GM12892 (cell line): Measurements from ENCODE around the gene AKAP11. TPM values are rescaled to one million over a fixed set of nuclear protein-coding genes. Genes with fewer than 3 reads are reported as not detected.
"Not testable (repeated sequence)": the region's sequence is repeated elsewhere in the genome, so short reads cannot be mapped to it uniquely, and the experiment has no call there.

Source experiments
- DNase-seq: peaks from one replicate; pipeline ENCODE4 v3.0.0; 2011; ENCODE audit not compliant: insufficient read length
- FAIRE-seq: peaks from 2 replicates; lab custom pipeline; 2011; peaks lifted over from hg19 to GRCh38; lab: Jason Lieb, UNC
- POLR2A ChIP-seq: IDR thresholded peaks from 2 replicates; pipeline ENCODE4 v1.6.1; 2011; ENCODE audit warnings: low read depth, low read length, control low read depth
- POLR2AphosphoS5 ChIP-seq: IDR thresholded peaks from 2 replicates; pipeline ENCODE4 v1.6.1; 2011; ENCODE audit warnings: low read depth, low read length, control low read depth
- TAF1 ChIP-seq: IDR thresholded peaks from 2 replicates; pipeline ENCODE4 v1.6.1; 2011; ENCODE audit warnings: low read depth, mild to moderate bottlenecking, control low read depth, low read length, borderline replicate concordance
- polyA plus RNA-seq: library from polyadenylated mRNA; unstranded; fragments of >200 nt; gene quantifications from one replicate; pipeline ENCODE4 v1.2.1, GENCODE V29; 2012; ENCODE audit warnings: missing spikeins, inconsistent platforms; ENCODE audit not compliant: missing spikeins

The AKAP11 gene
- 28.5 TPM for polyA plus RNA-seq

- DNase-seq, result peak; percentile 17
- TF ChIP-seq POLR2A (peak; percentile 68), POLR2AphosphoS5 (peak; percentile 43), TAF1 (no peak; the same call in 1 of the 2 replicates)
- no peak for FAIRE-seq
Measured at GRCh38 chr13:42272115-42272803, at the start of gene AKAP11. Gene AKAP11, plus strand, starts transcription at chr13:42272152. Its CDS starts 14,197 bp downstream, at chr13:42286349.

DNA sequence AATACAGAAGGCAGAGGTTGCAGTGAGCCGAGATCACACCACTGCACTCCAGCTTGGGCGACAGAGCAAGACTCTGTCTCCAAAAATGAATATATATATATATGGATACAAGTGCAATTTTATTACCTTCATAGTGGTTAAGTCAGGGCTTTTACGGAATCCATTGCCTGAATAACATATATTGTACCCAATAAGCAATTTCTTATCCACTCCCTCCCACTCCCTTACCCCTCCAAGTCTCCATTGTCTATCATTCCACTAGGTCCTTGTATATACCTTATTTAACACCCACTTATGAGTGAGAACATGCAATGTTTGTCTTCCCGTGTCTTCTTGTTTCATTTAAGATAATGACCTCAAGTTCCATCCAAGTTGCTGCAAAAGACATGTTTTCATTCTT, 48.3 kb upstream of the AKAP11 start:
- FAIRE-seq (no peak), DNase-seq (no peak)

GRCh38 chr13:42225051-42225450, 46.9 kb upstream of the AKAP11 start:
- TF ChIP-seq POLR2AphosphoS5 (no peak), TAF1 (no peak), POLR2A (no peak)
- peak; percentile 33 for FAIRE-seq

More for the DNA sequence above, 48.3 kb upstream of the AKAP11 start:
- no peak for TF ChIP-seq TAF1
- no peak for TF ChIP-seq POLR2AphosphoS5
- no peak for TF ChIP-seq POLR2A

DNA sequence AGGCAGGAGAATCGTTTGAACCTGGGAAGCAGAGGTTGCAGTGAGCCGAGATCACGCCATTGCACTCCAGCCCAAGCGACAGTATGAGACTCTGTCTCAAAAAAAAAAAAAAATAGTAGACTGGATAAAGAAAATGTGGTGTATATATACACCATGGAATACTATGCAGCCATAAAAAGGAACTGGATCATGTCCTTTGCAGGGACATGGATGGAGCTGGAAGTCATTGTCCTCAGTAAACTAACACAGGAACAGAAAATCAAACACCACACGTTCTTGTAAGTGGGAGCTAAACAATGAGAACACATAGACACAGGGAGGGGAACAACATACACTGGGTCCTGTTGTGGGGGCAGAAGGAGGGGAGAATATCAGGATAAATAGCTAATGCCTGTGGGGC, 45.2 kb upstream of the AKAP11 start:
- not testable (repeated sequence) for FAIRE-seq, DNase-seq

More at GRCh38 chr13:42225051-42225450, 46.9 kb upstream of the AKAP11 start:
- no peak for DNase-seq

DNA sequence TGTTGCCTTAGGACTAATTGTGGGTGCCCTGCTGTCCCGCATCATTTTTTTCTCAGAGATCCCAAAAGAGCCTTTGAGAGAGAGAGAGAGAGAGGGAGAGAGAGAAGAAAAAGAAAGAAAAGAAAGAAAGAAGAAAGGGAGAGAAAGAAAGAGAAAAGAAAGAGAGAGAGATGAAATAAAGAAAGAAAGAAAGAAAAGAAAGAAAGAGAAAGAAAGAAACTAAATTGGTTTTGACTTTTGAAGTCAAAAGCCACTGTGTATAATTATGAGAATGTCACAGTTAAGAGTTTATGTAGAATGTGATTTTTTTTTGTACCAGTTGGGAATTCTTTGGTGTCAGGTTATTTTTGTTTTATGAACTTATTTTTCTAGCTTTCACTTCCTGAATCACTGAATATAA, 43.4 kb upstream of the AKAP11 start:
- FAIRE-seq, result no peak
- TF ChIP-seq POLR2AphosphoS5 (no peak), TAF1 (no peak), POLR2A (no peak)
- no peak for DNase-seq

GRCh38 chr13:42229287-42229686, 42.7 kb upstream of the AKAP11 start:
- DNase-seq, result no peak
- TF ChIP-seq POLR2AphosphoS5 (no peak), POLR2A (no peak), TAF1 (no peak)
- FAIRE-seq, result no peak

DNA sequence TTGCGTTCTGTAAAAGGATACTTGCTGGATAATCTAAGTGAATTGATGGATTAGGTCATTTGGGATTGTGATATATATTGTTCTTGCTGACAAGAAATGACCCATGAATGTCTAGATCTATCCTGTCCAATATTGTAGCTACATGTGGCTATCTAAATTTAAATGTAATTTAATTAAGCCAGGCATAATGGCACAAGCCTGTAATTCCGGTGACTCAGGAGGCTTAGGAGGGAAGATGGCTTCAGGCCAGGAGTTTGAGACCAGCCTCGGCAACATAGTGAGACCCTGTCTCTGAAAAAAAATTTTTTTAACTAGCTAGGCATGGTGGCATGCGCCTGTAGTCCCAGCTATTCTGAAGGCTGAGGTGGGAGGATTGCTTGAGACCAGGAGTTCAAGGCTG, 39.3 kb upstream of the AKAP11 start:
- DNase-seq (no peak), FAIRE-seq (no peak)
- TF ChIP-seq POLR2A (no peak), TAF1 (no peak), POLR2AphosphoS5 (no peak)

GRCh38 chr13:42233726-42234125, 38.2 kb upstream of the AKAP11 start:
- TF ChIP-seq POLR2AphosphoS5 (no peak), TAF1 (no peak), POLR2A (no peak)
- no peak for DNase-seq
- no peak for FAIRE-seq

- FAIRE-seq (no peak), DNase-seq (no peak)
- TF ChIP-seq POLR2AphosphoS5, result no peak
- no peak for TF ChIP-seq POLR2A
- TF ChIP-seq TAF1, result no peak
Measured at GRCh38 chr13:42239161-42239560, 32.8 kb upstream of the AKAP11 start.

GRCh38 chr13:42239644-42240043, 32.3 kb upstream of the AKAP11 start:
- DNase-seq (no peak), FAIRE-seq (peak; percentile 90)
- no peak for TF ChIP-seq TAF1
- no peak for TF ChIP-seq POLR2A
- no peak for TF ChIP-seq POLR2AphosphoS5

DNA sequence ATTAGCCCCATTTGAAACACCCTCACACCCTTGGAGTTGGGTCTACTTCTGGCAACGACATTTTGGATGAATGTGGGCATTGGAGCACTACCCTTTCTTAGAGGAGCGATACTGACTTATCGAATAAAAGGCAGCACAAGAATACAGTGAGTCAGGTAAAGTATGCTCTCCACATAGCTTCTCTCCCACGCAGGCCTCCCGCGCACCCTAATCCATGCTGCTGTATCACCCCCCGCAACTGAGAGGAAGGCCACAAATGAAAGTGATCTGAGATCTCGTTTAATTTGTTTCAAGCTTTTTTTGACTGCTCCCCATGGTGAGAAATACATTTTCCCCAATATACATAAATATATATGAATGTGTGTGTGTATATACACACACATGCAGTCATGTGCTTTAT, 25.4 kb upstream of the AKAP11 start:
- DNase-seq, result no peak
- TF ChIP-seq POLR2AphosphoS5 (no peak), TAF1 (no peak), POLR2A (no peak)
- FAIRE-seq, result no peak

DNA sequence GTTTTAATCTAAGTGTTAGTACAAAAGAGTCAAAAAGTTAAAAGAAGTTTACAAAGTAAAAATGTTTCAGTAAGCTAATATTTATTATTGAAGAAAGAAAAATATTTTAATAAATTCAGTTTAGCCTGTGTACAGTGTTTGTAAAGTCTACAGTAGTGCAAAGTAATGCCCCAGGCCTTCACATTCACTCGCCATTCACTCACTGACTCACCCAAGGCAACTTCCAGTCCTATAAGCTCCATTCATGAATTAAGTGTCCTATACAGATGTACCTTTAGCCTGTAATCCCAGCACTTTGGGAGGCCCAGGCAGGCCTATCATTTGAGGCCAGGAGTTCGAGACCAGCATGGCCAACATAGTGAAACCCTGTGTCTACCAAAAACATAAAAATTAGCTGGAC, 24.1 kb upstream of the AKAP11 start:
- no peak for TF ChIP-seq POLR2A
- no peak for TF ChIP-seq POLR2AphosphoS5
- TF ChIP-seq TAF1, result no peak
- no peak for FAIRE-seq
- DNase-seq, result no peak
